GM18868 (cell line): ENCODE results near the gene ZNF407.

Experiments
- ATAC-seq: cut with Tn5 transposase; IDR thresholded peaks from one replicate; pipeline ENCODE4 v1.9.1; 2021; ENCODE audit warnings: mild to moderate bottlenecking, moderate library complexity; ENCODE audit not compliant: unreplicated experiment

ZNF407 gene

DNA sequence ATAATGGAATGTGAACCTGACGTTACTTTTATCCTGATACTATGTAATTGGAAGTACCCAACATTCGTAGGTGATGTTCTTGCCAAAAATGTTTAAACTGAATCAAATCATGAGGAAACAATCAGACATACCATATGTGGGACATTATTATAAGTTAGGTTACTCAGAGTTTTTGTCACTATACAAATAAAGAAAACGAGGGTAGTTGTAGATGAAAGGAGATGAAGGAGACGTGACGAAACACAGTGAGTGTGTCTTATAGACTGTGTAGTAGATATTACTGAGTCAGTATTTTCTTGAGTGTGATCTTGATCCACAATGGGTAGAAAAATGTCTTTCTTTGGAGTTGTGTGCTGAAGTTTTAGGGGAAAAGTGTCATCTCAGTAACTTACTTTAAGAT is 176.8 kb downstream of the ZNF407 start:
- no peak for ATAC-seq

DNA sequence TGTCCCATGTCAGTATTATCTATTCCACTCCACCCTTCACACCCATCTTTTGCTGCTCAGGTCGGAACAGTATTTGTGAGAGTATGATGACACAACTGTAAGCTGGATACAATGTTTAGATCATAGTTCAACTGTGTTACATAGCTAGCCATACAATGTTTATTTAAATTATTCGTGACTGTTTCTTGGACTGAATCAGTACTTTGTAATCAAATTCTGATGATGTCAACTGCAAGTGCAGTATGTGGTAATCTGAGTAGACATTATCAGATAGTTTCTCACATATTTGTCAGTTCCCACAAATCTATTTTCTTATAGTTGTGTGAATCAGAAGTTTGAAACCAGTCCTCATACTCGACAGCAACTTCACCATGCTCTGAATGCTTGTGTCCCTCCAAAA is 177.6 kb downstream of the ZNF407 start:
- ATAC-seq: no peak

DNA sequence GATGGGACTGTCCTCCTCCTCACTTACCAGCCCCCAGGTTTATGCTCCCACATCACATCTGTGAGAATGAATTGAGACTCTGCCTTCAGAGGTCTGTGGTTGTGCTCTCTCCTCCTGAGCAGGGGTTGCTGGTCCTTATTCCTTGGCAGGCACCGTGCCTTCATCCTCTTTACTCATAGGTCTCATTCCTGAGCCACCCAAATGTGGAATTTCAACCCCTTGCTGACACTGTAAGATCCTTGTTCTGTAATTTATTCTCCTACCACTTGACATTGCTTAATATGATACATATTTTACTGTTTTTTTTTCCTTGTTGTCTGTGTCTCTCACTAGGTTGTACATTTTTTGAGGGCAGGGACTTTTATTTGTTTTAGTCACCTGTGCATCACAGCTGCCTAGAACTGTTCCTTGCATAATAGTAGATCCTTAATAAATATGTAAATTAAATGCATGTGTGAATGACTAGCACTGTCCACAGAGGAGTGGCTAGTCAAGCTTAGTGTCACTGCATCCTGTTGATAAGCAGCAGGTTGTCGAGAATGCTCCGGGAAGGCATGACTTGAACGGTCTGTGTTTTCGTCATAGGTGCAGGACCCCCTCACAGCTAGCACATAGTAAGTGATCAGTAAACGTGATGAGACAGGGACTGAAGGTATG is 180.6 kb downstream of the ZNF407 start:
- no peak for ATAC-seq

DNA sequence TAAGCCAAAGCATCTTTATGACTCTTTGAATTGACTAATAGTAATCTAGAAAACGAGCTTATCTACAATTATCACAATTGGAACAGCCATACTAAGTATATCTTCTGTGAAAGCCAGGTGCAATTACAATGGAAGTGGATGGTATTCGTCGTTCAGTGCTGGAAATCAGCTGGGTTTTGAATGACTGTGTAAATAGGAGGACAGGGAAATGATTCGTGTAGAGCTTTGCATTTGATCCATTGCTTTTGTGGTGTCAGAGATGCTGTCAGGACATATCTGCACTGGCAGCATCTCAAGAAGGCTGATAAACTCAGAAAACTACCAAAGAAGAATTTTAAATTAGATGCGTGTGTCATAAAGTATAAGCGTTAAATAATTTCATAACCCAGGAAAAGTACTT is 187.1 kb downstream of the ZNF407 start:
- no peak for ATAC-seq

DNA sequence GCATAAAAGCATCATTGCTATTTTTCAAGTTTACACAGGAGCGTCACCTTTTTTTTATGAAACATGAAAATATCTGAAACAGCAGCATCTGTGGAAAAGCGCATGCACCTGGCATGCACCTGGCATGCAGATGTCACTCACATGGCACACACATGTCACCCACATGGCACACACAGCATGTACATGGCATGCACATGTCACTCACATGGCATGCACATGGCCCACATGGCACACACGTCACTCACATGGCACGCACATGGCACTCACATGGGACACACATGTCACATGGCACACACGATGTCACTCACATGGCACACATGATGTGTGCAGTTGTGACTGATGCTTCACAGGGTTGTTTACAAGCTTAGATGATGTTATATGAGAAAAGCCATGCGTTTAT is 188.0 kb downstream of the ZNF407 start:
- no peak for ATAC-seq

DNA sequence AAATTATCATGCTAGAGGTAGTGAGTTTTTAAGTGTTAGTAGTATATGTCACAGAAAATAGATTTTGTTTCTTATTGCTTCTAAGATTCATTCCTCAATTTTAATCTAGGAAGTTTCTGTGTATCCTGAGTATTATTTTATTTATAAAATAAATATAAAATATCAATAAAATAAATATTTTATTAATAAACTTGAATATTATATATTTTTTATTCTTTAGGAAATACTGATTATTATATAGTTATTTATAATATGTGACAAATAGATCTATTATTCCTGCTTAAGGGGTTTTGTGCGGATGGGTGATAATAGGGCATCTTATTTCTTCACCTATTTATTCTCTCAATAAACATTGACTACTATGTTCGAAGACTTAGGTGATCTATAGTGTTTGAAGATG is 191.0 kb downstream of the ZNF407 start:
- no peak for ATAC-seq

DNA sequence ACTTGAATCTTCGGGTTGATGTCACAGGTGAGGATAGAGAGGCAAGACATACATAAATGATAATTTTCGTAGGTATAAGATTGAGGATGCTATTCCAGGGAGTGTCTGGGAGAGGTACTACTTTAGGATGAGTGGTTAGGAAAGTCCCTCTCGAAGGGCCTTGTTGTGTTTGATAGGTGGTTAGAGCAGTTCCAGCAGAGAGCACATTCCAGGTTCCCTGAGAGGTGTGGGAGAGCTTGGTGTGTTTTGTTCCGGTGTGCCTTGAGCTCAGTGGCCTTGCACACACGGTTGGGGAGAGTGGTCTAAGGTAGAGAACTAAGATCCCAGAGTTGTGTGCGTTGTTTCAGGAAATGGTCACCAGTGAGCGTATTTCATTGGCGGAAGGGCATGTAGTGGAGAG is 191.4 kb downstream of the ZNF407 start:
- no peak for ATAC-seq

DNA sequence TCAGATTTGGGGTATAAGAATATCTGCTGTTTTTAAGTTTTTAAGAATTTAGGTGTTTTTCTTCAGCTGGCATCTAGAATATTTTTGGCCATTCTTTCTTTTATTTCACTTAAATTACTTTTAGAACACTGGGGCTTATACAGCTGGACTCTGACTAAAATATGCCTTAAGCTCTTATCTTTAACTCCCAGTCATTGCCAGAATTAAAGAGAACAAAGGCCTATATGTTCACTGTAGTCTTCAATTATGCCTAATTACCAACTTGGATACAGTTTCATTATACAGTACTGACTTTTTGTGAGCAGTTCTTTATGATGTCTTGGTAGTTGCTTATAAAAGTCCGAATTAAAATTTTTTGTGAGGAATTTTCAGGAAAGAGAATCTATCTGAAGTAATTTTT is 192.8 kb downstream of the ZNF407 start:
- ATAC-seq: peak; percentile 27

DNA sequence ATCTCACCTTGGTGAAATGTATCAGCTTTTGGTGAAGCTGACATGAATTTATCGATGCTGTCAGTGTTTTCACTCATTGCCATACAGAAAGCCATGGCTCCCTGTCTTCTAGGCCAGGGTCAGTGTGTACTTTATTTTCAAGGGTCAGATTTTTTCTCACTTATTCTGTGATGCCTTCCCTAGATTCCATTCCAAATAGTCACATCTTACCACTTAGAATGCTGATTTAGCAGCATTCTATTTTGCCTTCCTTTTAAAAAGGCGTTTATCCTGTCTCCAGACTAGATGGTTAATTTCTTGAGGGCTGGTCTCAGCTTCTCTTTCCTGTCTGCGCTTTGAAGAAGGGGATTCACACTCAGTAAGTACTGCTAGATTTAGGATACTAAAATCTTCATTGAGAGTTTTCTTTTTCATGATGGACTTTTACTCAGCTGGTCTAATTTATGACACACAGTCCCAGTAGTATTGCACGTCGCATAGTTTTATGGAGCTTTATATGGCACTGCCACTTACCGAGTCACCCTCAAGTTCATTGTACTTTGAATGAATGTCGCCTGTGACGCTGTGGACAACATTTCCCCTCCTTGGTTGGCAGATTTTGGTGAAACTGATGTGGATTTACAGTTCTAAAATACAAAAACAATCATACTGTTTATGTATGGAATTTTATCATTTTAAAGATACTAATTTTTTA is 194.0 kb downstream of the ZNF407 start:
- ATAC-seq: no peak

DNA sequence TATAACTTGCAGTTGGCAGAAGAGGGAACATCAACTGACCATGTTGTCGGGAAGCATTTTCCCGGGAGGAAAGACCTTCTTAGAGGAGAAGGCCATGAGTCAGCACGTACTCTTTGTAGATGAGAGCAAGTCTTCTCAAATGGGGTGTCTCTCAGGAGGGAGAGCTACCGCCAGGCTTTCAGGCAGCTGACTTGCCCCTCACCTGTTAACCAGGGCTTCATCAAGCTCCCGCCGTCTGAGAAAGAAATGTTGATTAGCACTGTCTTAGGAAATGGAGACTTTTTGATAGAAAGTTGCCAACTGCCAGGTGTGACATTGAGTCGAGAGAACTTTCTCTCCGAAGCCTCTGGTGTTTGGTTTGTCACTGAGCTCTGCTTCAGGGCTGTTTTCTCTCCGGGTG is 196.1 kb downstream of the ZNF407 start:
- ATAC-seq: no peak

DNA sequence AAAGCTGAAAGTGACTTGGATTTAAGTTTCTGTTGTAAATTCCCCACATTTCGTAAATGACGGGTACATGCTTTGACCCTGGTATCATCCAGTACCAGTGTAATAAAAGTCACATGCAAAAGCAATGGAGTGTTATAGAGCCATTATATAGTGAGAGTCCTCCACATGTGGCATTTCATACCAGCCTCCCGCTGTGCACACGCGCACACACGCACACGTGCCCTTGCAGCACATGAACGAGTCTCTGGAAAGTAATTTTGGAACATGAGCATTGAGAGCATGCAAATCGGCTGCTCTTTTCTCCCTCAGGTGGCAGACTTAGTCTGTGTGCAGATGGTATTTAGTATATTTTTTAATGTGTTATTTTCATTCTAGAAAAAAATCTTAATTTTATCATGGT is 198.1 kb downstream of the ZNF407 start:
- ATAC-seq: peak; percentile 38

DNA sequence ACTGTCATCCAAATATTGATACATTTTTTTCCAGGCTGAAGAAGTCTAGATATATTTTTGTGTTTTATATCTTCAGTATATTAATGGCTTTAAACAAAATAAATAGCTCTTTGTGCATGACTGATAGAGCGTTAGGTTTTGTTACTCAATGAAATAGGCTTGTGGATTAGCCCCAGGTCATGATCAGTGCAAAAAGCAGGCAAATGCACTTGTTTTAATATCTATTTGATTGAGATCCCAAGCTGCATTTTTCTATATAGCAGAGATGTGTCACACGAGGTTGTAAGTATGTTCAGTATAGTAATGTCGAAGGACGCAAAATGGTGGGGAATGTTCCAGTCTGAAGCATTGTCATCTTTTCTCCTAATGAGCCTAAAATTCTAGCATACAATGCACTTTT is 198.5 kb downstream of the ZNF407 start:
- ATAC-seq: no peak

DNA sequence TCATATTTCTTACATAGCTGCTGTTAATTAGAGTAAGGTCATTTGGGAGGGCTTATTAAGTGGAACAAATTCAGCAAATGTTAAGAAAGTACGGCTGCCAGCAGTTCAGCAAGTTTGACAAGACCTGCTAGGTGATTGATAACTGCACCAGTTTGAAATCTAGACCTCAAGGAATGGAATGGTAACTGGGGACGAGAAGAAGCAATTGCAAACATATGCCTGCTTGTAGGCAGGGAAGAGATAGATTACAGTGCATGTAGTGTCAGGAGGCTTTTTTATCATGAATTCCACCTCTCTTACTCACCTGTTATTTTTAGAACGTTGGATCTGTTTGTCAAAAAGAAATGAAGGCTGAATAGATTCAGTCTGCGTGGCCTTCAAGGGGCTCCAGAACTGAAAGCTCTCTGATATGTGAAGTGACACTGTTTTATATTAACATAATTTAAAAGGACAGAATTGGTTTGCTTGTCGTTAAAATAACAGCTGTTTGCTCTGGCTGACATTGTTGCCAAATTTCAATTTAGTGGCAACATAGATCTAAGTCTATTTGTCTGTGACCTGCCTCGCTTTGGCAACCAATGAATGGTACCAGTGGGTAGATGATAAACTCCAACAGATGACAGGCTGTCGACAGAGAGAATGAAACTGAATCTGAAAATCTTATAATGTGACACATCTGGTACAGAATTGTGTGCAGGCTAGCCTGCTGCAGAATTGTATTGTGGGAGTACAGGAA is 199.3 kb downstream of the ZNF407 start:
- peak; percentile 97 for ATAC-seq

DNA sequence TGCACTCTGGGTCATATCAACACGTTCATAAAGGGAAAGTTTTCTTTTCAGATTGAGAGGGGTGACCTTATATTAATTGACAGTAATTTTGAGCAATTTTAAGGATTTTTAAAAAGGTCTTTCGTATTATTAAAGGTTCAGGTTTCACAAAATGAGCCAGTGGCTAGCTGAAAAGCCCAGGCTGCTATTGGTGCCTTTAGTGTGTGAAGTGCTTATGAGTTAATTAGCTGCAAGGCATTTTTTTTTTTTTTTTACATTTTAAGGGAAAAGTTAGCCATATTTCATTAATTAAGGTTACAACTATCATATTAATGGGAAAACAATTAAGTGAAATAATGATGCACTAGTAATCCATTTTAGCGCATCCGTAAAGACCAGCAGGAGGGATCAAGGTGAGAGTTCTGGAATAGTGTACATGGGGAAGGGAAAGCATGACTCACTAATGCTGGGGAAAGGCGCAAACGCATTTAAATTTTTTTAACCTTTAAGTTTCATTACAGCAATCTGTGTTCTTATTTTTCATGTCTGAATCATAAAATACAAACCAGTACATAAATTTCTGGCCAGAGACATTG is 200.0 kb downstream of the ZNF407 start:
- peak; percentile 32 for ATAC-seq

DNA sequence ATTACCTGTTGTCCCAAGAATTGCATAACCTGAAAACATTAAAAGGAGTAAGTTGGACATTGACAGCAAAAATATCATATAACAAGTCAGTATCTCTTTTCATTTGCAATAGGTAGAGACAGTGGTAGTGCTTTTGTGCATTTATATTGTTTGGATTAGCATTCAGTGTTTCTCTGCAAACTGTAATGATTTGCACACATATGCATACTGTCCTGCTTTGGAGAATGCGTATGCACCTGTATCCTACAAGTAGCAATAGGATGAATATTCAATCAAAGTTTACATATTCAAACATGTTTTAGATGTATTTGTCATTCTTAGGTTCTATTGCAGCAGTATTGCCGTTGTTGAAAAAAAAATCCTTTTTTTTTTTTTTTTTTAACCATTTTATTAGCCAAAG is 201.9 kb downstream of the ZNF407 start:
- no peak for ATAC-seq

DNA sequence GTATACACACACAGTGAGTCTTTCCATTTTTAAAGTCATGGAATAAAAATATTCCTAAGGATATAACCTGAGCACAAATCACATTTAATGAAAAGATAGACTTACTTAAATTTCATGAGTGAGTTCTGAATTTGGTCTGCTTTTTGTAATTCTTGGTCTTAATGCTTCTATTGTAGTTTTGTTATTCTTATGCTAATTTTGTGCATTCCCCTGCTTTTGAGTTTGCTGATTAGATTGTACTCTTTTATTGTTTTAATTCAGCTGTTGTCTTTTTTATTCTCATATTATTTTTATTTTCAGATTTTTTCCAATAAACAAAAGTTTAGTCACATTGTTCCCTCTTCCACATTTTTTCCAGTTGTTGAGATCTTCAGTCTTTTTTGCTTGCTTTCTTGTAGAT is 202.4 kb downstream of the ZNF407 start:
- no peak for ATAC-seq

DNA sequence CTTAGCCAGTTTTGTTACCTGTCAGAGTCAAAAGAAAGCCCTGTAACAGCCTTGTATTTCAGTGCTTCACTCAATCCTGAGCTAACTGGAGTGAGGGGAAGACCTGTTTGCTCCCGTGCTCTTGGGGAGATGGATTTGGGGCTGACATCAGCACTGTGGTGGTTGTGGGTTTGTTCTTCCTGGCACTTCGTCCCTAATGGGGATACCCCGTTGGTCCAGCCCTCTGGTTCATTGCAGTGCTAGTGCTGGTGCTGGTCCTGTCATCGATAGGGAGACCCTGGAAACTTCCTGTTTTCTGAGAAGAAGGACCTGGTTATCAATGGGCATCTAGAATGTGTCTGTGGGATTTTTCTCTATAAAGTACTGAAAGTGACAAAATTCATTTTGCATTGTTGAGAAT is 205.4 kb downstream of the ZNF407 start:
- no peak for ATAC-seq

DNA sequence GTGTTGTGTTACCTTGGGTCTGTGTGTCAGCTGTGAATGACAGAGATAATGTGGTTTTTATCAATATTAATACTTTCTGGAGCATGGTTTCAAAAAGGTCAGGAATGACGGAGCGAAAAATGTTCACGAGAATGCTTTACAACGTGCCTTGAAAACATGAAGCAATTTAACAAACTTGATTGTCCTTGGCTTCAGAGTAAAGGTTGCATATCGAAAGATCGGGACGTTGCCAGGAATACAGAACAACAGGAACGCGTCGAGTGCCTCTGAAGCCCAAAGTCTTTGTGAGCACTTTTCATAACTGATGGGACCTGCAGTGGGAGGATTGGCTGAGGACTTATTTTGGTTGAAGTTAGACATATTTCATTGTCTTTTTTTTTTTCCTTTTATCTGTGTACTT is 206.1 kb downstream of the ZNF407 start:
- ATAC-seq: no peak

DNA sequence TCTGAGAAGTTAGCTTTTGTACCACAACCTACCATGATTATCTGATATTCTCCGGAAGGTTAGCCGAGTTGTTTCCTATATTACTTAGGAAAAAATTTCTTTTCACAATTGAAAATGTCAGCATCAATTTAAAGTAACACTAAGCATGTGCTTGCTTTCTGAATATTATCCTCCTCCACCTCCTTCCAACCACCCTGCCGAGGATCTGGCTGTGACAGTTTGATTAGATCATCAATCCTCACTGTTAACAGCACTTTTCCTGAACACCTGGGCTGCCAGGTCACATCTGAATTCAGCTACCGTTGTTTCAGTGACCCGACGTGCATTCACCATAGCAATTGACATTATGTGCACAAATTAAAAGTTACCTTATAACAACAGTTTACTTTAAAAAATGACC is 207.0 kb downstream of the ZNF407 start:
- ATAC-seq: no peak

DNA sequence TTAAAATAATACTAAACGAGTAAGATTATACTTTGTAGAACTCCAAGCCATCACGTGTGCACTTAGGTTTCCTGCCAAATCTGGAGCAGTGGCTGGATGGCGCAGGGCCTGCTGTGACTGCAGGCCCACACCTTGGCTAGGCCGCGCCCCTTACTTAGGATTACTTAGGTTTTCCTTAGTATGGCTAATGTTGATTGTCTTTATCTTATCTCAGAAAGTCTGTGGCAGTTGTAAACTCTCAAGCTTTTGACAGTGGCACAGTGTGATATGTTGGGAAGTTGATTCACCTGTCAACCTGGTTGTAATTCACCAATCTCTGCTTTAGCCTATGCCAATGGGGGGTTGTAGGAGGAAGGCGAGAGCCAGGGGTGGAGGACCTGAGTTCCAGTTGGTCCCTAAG is 208.4 kb downstream of the ZNF407 start:
- no peak for ATAC-seq

DNA sequence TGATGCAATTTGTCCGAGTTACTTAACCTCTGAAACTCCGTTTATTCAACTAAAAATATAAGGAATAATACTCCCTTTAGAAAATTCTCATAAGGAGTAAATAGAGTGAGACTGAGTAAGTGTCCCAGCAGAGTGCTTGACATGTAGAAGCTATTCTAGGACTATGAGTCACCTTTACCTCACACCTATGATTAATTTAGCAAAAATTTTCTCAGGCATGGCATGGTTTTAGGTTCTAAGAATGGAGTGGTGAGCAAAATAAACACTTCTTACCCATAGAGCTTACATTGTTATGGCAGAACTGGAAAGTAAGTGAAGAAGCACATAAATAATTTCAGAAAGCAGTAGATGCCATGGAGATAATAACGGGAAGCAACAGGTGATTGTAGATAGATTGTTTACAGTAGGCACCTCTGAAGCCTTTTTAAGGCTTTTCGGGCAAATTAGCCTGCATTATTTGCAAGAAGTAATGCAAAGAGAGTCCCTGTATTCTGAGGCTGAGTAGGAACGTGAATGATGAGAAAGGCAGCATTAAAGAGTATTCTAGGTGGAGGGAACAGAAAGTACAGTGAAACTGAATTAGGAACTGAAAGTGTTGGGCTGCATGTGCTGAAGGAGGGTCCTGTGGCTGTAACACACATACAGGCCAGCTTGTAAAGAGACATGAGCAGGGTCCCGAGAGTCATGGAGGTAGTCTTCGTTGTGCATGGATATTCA is 209.2 kb downstream of the ZNF407 start:
- ATAC-seq: peak; percentile 95
